HEK293T (cell line): ENCODE data around the gene STH.

Experiments
- FOXA1 ChIP-seq: fragments of 450-650 bp; IDR thresholded peaks from 2 replicates; pipeline ENCODE4 v1.6.1; 2016; ENCODE audit warnings: mild to moderate bottlenecking
- SP1 ChIP-seq: fragments of 450-650 bp; IDR thresholded peaks from 2 replicates; pipeline ENCODE4 v1.6.1; 2017

DNA sequence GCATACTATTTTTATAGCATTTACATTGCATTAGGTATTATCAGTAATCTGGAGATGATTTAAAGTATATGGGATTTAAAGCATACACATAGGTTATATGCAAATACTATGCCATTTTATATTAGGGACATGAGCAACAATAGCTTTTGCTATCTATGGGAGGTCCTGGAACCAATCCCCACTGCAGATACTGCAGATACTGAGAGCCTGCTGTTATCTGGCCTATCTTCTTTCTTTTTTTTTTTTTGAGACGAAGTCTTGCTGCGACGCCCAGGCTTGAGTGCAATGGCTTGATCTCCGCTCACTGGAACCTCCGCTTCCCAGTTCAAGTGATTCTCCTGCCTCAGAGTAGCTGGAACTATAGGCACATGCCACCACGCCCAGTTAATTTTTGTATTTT, 37.4 kb downstream of the STH start:
- TF ChIP-seq SP1 (no peak), FOXA1 (no peak)
